ENCODE measurements around the gene MBIP. TPM values are rescaled to one million over a fixed set of nuclear protein-coding genes. Genes with fewer than 3 reads are reported as not detected.
A peak's percentile ranks its signal among the peaks of the same experiment; 100 is the strongest.

Gene MBIP
- total RNA-seq, 1 donor from 2014 or later = 12.9 TPM

DNA sequence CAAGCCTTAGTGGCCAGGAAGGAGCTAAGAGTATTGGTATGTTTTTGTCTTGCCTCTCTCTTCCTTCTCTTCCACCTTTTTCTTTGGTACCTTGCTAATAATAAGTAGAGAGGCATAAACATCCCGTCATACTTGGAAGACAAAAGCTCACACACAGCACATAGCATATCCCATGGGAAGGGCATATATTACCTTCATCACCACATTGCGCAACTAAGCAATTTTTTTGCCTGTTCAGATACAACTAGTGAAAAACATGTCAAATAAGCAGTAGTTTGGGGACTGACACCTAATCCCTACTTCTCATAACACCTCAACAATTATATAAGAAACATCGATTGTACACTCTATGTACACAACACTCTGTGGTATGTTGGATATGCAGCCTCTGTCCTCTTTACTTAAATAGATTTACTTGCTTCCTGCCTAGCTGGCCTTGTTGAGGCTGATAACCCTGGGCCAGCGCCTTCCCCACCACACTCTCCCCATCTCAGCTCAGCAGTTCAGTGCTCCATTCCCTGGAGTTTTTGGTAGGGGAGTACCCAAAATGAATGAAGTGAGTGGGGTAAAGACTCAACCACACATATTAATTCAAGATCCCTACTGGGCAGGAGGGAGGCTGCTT is 35.4 kb downstream of the MBIP start:
- TF ChIP-seq, protein P1, sequence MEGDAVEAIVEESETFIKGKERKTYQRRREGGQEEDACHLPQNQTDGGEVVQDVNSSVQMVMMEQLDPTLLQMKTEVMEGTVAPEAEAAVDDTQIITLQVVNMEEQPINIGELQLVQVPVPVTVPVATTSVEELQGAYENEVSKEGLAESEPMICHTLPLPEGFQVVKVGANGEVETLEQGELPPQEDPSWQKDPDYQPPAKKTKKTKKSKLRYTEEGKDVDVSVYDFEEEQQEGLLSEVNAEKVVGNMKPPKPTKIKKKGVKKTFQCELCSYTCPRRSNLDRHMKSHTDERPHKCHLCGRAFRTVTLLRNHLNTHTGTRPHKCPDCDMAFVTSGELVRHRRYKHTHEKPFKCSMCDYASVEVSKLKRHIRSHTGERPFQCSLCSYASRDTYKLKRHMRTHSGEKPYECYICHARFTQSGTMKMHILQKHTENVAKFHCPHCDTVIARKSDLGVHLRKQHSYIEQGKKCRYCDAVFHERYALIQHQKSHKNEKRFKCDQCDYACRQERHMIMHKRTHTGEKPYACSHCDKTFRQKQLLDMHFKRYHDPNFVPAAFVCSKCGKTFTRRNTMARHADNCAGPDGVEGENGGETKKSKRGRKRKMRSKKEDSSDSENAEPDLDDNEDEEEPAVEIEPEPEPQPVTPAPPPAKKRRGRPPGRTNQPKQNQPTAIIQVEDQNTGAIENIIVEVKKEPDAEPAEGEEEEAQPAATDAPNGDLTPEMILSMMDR (conservative IDR thresholded peaks at IDR 0.05; ENCODE audit: low read depth, low read length) = no peak

DNA sequence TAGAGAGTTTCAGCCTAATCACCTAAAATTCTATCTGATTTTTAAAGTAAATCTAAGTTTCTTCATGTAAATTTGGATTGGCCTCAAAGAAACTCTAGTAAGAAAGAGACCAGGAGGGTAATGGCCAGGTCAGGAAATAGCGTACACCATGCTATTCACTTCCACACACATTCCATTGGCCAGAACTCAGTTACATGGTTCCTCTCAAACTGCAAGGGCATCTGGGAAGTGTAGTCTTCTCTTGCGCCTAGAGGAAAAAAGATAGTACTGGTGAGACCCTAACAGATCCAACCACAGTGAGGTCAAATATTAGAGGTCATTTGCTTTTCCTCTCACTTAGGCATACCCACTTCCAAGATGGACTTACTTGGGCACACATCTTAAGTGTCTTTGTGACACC is 39.1 kb downstream of the MBIP start:
- DNase-seq (ENCODE audit: low read depth) = no peak
- no peak overlapping the region for H3K4me3 ChIP-seq (ENCODE audit: low read depth, low read length)
- TF ChIP-seq, protein P1 (conservative IDR thresholded peaks at IDR 0.05; ENCODE audit: low read depth, low read length) = no peak

More for the DNA sequence above, 35.4 kb downstream of the MBIP start:
- no peak overlapping the region for H3K4me3 ChIP-seq (ENCODE audit: low read depth, low read length)
- no peak for DNase-seq (ENCODE audit: low read depth)

DNA sequence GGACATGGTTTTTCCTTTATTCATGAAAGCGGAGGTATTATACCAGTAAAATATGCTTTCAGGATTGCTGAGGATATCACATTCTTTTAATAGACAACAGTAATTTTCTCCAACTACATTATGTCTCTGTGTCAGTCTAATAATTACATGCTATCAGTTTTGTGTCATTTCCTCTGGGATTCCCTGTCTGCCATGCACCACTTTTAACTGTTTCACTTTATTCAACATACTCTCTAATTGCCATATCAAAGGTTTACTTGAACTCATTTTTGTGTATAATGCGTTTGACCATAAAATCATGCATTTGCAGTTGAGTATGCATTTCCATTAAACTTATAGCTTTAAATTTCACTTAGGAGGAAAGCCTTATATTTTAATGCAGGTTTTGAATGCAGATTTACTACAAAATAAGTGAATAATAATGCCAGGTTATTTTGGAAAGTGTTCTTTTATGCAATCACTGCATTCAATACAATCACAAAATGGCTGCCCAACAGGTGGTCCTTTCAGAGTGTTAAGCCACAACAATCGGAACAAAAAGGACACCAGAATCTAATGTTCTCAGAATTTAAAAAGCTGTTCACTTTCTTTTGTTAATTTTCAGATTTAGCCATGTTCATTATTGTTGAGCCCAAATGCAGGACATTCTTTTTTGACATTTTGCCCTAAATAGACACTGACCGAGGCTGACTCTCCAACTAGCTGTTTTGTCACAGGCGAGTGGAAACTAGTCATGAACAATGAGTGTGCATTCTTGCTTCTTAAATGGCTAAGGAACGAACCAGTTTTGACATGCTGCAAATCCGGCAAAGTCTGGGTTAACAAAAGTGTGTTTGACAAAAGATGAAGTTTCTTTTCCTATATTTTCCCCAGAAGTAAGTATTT is 40.9 kb downstream of the MBIP start:
- no peak overlapping the region for H3K4me3 ChIP-seq (ENCODE audit: low read depth, low read length)
- TF ChIP-seq, protein P1 (conservative IDR thresholded peaks at IDR 0.05; ENCODE audit: low read depth, low read length) = no peak
- DNase-seq (ENCODE audit: low read depth) = no peak

DNA sequence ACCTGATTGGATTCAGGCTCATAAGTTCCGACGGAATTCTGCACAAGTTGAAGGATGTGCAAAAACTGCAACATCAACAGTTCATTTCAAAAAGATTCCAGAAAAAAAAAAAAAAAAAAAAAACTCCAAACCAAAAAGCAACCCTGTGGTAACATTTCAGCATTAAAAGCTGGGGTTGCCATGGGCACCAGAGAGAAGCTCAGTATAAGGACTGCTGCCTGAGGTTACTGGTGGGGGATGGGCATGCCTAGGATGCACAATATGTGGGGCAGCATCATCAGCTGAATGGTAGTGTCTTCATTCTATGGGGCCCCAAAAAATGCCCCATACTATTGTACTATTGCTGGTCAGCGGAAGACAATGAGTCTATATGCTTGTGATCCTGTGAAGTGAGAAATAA is 44.7 kb downstream of the MBIP start:
- TF ChIP-seq, protein P1 (conservative IDR thresholded peaks at IDR 0.05; ENCODE audit: low read depth, low read length) = no peak
- DNase-seq (ENCODE audit: low read depth) = no peak
- no peak overlapping the region for H3K4me3 ChIP-seq (ENCODE audit: low read depth, low read length)

DNA sequence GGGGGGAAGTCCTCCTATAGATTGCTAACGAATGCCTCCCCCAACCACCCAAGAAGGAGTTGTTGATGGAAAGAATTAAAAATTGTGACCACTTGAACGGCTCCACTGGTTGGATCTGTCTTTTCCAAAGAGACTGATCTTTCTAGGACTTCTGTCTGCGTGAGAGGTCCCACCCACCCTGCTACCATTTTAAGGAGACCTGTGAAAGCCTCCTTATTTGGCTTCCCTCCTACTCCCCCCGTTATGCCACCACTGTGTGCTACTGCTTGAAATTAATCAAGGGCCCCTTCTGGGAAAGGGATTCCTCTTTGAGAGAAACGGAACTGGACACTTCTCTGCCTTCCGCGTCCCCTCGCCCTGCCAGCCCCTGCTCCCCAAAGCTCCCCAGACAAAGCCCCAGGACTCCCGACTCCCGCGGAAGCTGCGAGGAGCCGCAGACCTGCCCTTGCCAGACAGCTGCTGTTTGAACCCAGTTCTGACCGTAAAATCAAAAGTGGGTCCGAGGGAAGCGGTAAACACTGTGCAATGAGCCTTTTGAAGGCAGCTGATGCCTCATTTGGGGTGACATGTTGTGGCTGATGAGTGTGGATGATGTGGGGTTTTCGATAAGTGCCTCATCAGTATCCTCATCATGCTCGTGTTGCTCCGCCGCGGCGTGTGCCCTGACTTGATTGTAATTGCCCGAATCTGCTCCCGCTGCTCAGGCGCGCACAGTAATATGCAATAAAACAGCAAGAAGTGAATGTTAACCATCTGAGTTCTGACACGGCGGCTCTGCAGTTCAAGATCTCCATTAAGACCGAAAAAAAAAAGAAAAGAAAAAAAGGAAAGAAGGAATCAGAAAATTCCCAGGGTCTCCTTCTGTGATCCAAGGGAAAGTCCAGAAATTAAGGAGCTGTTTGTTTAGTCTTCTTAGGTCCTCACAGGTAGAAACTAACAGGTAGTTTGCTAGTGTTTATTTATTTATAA is 48.2 kb downstream of the MBIP start:
- DNase-seq (ENCODE audit: low read depth) = no peak
- peak overlapping the region; percentile 54 for H3K4me3 ChIP-seq (ENCODE audit: low read depth, low read length)
- TF ChIP-seq, protein P1 (conservative IDR thresholded peaks at IDR 0.05; ENCODE audit: low read depth, low read length) = no peak

DNA sequence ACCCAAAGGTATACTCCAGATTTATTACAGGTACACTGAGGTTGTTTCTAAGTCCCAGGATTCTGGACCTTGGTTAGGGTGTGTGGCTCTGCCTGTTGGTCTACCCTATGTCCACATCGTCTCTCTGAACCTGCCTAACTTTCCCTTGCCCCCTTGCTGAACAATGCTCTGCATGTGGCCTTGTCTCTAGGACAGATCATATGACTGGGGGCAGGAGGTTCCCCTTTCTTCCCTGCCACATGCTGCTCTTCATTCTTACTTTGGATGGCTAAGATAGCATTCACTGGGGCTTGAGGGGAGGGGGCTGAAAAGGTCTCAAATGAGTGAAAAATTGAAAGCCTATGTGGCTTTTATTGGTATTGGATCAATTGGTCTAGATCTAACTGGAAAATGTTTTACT is 49.2 kb downstream of the MBIP start:
- TF ChIP-seq, protein P1 (conservative IDR thresholded peaks at IDR 0.05; ENCODE audit: low read depth, low read length) = no peak
- no peak for DNase-seq (ENCODE audit: low read depth)

More for the DNA sequence above, 49.2 kb downstream of the MBIP start:
- no peak overlapping the region for H3K4me3 ChIP-seq (ENCODE audit: low read depth, low read length)

All from epithelial cell of proximal tubule (primary cell).